Neural cell (in vitro differentiated cells): ENCODE measurements around the gene LRRC73.

Experiments used
- EP300 ChIP-seq: fragments of 450-650 bp; conservative IDR thresholded peaks from 2 replicates; pipeline ENCODE4 v1.6.1; 2014; ENCODE audit warnings: antibody characterized with exemption, mild to moderate bottlenecking, moderate library complexity; ENCODE audit not compliant: poor library complexity, severe bottlenecking
- EZH2 ChIP-seq: fragments of 200-600, 300-800 bp; shearing (Covaris generic), sonication (generic); IDR thresholded peaks from 2 replicates; pipeline ENCODE4 v1.6.1; 2014; ENCODE audit warnings: antibody characterized with exemption, low read length, borderline replicate concordance, mild to moderate bottlenecking; ENCODE audit not compliant: insufficient read depth, poor library complexity, severe bottlenecking
- POLR2AphosphoS5 ChIP-seq: IDR thresholded peaks from 2 replicates; pipeline ENCODE4 v1.6.1; 2012
- SMC3 ChIP-seq: fragments of 450-650 bp; conservative IDR thresholded peaks from 2 replicates; pipeline ENCODE4 v1.6.1; 2014; ENCODE audit warnings: antibody characterized with exemption, mild to moderate bottlenecking, moderate library complexity; ENCODE audit not compliant: poor library complexity
- TAF1 ChIP-seq: IDR thresholded peaks from 2 replicates; pipeline ENCODE4 v1.6.1; 2012; ENCODE audit warnings: low read depth
- TF ChIP-seq, protein P1 (sequence below): fragments of 450-650 bp; IDR thresholded peaks from 2 replicates; pipeline ENCODE4 v1.5.1; 2014; ENCODE audit warnings: antibody characterized with exemption, mild to moderate bottlenecking, moderate library complexity; ENCODE audit not compliant: poor library complexity, severe bottlenecking

DNA sequence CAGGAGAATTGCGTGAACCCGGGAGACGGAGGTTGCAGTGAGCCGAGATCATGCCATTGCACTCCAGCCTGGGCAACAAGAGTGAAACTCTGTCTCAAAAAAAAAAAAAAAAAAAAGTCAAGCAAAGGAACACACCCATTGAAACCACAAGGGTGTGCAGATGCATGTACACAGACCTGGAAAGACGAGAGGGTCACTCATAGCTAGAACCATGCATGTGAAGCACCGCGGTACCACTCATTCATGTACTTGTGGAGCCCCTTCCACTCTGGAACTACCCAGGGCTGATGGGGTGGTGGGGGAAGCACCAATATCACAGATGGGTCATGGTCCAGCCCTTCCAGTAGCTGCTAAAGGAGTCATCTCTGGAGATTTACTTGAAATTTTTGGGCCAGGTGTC lies 40.2 kb downstream of the LRRC73 start:
- TF ChIP-seq, protein P1, sequence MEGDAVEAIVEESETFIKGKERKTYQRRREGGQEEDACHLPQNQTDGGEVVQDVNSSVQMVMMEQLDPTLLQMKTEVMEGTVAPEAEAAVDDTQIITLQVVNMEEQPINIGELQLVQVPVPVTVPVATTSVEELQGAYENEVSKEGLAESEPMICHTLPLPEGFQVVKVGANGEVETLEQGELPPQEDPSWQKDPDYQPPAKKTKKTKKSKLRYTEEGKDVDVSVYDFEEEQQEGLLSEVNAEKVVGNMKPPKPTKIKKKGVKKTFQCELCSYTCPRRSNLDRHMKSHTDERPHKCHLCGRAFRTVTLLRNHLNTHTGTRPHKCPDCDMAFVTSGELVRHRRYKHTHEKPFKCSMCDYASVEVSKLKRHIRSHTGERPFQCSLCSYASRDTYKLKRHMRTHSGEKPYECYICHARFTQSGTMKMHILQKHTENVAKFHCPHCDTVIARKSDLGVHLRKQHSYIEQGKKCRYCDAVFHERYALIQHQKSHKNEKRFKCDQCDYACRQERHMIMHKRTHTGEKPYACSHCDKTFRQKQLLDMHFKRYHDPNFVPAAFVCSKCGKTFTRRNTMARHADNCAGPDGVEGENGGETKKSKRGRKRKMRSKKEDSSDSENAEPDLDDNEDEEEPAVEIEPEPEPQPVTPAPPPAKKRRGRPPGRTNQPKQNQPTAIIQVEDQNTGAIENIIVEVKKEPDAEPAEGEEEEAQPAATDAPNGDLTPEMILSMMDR: no peak
- TF ChIP-seq TAF1 (no peak), POLR2AphosphoS5 (no peak), SMC3 (no peak), EP300 (no peak), EZH2 (no peak)
